ENCODE data around the gene UBAC1.

The UBAC1 gene

DNA sequence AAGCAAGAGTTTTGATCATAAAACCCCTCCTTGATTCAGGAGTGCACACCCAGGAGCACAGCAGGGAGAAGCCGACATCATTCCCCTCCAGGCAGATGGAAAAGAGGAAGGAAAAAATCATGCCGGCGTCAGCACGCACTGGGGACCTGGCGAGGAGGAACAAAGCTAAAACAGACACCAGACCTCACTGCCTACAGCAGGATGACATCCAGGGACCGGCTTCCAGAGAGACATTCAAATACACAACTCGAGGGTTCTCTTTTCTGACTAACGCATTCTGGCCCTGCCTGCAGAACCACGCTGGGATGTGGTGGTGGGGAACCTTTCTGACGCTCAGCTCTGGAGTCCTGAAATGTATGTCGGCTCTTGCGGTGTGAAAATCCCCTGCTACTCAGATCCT is 2.7 kb downstream of the UBAC1 start:
- H3K27ac ChIP-seq: no peak overlapping the region
- no peak for TF ChIP-seq CTCF (IDR thresholded peaks at IDR 0.05)
- intact Hi-C loops (cut with DNase I; ENCODE audit: low total_unique reads): no loop called here

GRCh38 chr9:135957431-135957830 is 3.7 kb downstream of the UBAC1 start:
- peaks cover 17 to 27% (median 19%) of the 10 kb centered on the region in 3 donors for H3K36me3 ChIP-seq
- no peaks in the 10 kb centered on the region for H3K9me3 ChIP-seq
- no peak for DNase-seq
- peaks cover 6 to 25% (median 13%) of the 10 kb centered on the region in 4 donors for H3K4me1 ChIP-seq
- no peak overlapping the region for H3K27ac ChIP-seq
- intact Hi-C loops (cut with DNase I; ENCODE audit: low total_unique reads): no loop called here
- TF ChIP-seq CTCF (IDR thresholded peaks at IDR 0.05): no peak
- H3K27me3 ChIP-seq: no peaks in the 10 kb centered on the region
- no peak overlapping the region for H3K4me3 ChIP-seq

More for the DNA sequence above, 2.7 kb downstream of the UBAC1 start:
- no peaks in the 10 kb centered on the region for H3K27me3 ChIP-seq
- peak; percentile 53 to 76 for DNase-seq
- peaks cover 6 to 25% (median 13%) of the 10 kb centered on the region in 4 donors for H3K4me1 ChIP-seq
- H3K9me3 ChIP-seq: no peaks in the 10 kb centered on the region
- H3K4me3 ChIP-seq: no peak overlapping the region
- peaks cover 8 to 17% (median 10%) of the 10 kb centered on the region in 3 donors for H3K36me3 ChIP-seq

GRCh38 chr9:135956802-135957174 is 4.4 kb downstream of the UBAC1 start:
- Histone ChIP-seq H3K27ac (no peak overlapping the region), H3K9me3 (no peaks in the 10 kb centered on the region), H3K27me3 (no peaks in the 10 kb centered on the region), H3K4me1 (peaks cover 6 to 21% (median 13%) of the 10 kb centered on the region in 4 donors), H3K4me3 (no peak overlapping the region), H3K36me3 (peaks cover 24 to 34% (median 25%) of the 10 kb centered on the region in 3 donors)
- no peak for DNase-seq
- intact Hi-C loops (cut with DNase I; ENCODE audit: low total_unique reads): no loop called here
- TF ChIP-seq CTCF (IDR thresholded peaks at IDR 0.05): no peak

DNA sequence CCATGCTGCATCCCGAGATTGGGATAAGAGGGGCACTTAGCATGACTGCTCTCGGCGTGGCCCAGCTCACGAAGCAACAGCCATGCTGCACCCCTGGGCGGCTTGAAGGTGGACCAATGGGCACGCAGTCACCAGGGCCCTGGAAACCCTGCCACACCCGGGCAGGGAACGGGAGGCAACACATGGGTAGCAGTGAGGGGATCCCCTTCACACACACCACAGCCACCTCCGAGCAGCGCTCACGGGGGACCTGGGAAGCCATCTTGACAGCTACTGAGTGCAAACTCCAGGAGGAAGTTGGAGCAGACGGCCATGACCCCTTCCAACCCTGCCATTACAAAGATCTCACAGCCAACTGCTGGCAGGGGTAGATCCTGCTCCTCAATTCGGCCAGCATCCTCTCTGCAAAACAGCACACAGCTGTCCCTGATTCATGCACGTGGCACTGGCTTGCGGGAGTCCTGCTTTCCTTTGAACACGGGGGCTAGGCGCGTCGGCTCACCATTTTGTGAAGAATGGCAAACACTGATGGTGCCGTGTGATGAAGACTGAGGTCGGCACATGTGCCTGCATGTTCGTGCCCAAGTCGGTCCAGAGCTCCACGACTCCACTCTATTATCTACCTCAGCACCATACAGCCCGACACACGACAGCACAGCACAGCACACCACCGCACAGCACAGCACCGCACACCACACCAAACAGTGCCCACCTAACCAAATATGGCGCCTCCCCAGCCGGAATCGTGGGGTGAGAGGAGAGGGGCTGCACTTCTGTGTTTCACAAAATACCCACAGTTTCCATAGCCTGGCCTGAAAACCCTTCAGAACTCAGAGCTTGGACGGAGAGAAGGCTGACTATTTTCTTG is 5.0 kb downstream of the UBAC1 start:
- intact Hi-C loops (cut with DNase I; ENCODE audit: low total_unique reads): no loop called here
- Histone ChIP-seq H3K27ac (no peak overlapping the region), H3K36me3 (peaks cover 24 to 40% (median 29%) of the 10 kb centered on the region in 3 donors), H3K4me3 (no peak overlapping the region), H3K27me3 (no peaks in the 10 kb centered on the region), H3K9me3 (no peaks in the 10 kb centered on the region), H3K4me1 (peaks cover 6 to 17% (median 13%) of the 10 kb centered on the region in 4 donors)
- no peak for TF ChIP-seq CTCF (IDR thresholded peaks at IDR 0.05)
- DNase-seq: no peak

DNA sequence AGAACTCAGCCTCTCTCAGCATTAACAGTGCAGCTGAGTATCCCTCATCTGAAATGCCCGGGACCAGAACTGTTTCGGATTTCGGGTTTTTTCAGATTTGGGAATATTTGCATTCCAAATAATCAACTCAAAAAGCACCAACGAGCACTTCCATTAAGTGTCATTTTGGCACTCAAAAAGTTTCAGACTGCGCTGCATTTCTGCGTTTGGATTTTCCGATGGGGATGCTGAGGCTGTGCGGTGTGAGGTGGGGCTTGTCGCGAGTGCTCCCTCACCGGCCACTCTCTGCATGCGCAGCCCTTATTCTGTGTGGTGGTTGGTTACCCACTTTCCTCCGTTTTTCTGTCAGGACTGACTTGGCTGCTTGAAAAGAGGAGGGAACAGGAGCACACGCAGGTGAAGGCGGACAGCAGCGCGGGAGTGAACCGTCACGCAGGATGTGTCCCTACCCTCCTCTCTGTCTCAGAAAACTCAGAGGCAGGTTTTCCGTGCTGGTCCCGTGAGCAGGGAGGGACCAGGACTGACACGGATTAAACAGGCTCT is 8.4 kb downstream of the UBAC1 start:
- DNase-seq: no peak
- H3K4me3 ChIP-seq: no peak overlapping the region
- TF ChIP-seq CTCF (IDR thresholded peaks at IDR 0.05): no peak
- no peak overlapping the region for H3K27ac ChIP-seq
- no peaks in the 10 kb centered on the region for H3K4me1 ChIP-seq
- no peaks in the 10 kb centered on the region for H3K9me3 ChIP-seq
- H3K36me3 ChIP-seq: peaks cover 34 to 68% (median 41%) of the 10 kb centered on the region in 3 donors
- intact Hi-C loops (cut with DNase I; ENCODE audit: low total_unique reads): no loop called here
- H3K27me3 ChIP-seq: no peaks in the 10 kb centered on the region
